ENCODE data around the gene WDR45B.

Gene WDR45B

DNA sequence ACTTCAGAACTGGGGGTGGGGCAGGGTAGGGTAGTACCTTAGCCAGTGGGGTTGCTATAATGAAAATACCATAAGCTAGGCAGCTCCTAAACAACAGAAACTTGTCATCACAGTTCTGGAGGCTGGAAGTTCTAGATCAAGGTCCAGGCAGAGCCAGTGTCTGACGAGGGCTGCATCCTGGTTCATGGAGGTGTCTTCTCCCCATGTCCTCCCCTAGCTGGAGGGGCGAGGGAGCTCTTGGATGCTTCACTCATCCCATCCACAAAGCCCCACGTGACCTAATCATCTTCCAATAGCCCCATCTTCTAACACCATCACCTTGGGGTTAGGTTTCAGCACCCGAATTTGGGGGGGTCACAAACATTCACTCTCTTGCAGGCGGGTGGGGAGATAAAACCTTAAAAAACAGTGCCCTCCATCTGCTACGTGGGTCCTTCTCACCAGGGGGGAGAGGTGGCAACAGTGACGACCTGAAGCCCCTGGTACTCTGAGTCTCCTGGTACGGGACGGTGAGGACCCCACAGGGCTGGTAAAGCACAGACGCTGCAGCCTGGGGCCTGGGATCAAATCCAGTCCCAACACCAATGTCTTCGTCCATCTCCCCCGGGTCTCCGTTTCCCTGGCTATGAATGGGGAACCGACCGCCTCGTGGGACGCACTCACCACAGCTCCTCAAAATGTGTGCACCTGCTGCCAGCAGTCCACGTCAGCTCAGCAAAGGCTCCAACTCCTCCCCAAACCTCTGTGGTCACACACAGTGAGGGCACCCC, 27.4 kb upstream of the WDR45B start:
- no peak for DNase-seq

DNA sequence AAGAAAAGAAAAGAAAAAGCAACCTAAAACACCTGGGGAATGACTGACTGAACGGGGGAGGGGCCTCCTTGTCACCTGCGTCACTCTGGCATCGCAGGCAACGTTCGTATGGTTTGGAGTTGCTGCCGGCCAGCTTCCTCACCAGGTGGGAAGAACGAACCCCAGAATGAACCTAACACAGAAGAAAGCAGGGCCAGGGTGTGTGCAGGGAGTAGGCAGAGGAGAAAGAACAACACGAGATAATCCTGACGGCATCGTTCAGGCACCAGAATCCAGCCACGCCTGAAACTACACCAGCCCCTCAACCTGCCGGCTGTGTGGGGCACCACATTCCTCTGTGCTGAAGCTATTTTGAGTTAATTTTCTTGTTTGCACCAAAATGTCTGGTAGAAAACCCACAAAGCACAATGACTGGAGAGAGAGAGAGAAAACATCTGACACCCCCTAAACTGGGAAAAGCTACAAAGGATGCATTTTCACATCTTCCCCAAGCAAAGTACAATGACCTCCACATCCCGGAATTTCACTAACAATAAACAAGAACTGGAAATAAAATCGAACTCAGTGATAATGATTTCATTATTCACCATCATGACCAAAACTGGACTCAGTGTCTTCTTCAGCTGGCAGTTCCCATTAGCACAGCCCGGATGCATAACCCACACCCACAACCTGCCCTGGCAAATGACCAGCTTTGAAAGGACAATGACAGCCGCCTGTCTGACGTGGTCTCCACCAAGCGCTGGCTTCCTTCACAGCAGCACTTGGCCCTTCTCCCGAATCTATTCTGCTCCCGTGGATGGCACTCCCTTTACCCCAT, 26.6 kb upstream of the WDR45B start:
- DNase-seq: no peak

DNA sequence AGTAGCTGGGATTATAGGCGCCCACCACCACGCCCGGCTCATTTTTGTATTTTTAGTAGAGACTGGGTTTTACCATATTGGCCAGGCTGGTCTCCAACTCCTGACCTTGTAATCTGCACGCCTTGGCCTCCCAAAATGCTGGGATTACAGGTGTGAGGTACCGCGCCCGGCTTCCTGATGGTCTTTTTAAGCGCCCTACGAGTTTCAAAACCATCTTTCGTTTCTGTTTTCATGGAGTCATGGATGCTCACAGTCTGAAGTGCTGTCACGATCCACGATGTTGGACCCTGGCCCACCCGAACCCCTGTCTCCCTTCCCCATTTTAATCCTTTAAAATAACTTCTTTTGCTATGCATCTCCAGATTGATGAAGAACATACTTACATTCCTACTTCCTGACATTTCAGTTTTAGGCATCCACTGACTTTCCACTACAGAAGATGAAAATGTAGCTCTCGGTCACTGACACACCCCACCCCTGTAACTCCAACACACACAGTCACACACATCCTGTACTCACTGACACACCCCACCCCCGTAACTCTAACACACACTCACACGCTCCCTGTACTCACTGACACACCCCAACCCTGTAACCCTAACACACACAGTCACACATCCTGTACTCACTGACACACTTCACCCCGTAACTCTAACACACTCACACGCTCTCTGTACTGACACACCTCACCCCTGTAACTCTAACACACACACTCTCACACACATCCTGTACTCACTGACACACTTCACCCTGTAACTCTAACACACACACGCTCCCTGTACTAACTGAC, 22.6 kb upstream of the WDR45B start:
- no peak for DNase-seq

DNA sequence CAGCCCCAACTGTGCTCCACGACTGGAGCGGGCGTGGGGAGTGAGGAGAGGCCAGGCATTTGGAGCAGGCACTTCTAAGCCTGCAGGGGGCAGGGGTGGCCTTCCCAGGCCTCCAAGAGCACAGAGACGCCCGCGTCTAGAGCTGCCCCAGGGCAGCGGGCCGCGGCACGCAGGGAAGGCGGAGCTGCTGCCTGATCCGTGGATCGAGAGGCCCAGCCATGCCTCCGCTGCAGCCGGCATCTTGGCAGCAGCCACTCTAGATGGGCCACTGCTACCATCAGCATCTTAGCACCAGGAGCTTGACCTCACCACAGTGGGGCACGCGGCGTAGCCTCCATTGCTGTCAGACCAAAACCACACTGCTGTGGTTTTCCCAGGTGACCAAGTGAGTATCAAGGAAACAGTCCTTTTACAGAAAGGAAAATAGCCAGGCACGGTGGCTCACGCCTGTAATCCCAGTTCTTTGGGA, 20.4 kb upstream of the WDR45B start:
- peak; percentile 59 for DNase-seq

DNA sequence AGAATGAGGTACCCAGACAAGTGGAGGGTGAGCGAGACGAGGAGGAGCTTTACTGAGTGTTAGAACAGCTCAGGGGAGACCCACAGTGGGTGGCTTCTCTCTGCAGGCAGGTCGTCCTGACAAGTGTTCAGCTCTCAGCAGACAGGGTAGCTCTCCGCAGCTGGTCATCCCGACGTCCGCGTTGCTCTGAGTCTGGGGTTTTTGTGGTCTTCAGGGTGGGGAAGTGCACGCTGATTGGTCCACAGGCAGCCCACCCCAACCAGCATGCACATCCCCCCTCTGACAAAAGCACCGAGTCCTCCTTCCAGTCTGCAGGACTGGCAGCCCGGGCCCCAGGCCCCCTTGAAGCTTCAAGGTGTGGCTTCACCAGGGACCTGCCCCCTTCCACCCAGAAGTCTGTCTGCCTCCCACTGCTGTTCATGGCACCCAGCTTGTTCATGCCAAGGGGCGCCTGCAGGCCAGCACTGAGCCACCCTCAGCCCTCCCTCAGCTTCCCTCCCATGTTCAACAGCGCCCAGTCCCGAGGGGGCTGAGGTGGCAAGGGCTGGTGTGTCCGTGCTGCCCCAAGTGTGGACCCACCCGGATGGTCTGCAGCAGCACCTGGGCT, 19.9 kb upstream of the WDR45B start:
- DNase-seq: peak; percentile 39

DNA sequence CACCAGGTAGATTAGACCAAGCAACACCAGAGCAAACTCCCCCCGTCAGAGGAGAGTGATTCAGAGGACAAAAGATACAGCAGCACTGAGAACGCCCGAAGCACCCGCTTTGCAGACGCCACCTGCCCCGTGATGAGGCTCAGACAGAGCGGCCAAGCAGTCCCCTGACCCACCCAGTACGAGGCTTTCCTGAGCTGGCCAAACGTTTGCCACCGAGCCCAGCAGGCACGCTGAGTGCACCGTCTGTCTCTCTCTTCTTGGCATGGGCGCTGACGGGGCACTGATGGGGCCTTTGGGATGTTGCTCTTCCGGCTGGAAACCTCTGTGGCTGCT, 19.4 kb upstream of the WDR45B start:
- DNase-seq: peak; percentile 33

DNA sequence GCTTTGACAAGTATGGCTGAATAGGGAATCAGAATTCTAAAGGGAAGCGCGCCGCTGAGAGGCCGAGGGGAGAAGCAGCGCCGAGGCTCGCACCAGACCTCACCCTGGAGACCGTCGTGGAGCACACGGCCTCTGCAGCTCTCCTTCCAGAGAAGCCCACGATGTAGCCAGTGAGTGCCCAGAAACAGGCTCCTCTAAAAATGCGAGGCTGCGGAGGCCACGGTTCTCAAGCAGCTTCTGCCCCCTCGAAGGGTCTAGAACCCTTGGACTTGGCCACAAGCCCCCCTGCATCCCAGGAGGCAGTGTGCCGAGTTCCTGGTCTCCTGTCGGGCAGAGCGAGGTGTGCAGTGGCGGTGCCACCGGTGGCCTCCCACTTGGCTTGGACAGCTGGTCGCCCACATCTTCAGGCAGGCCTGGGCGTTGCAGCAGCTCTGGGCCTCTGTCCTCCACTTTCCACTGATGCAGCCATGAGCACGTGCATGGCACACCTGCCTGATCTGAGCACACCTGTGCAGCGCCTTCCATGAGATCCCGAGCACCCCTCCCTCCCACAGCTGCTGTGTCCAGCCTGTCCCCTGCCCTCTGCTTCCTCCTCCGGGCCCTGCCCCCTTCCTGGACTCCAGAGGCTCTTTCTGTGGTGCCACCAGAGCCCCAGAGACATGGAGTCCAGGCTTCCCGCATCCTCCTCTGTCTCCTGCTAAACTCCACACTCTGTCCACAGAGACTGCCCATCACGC, 18.9 kb upstream of the WDR45B start:
- peak; percentile 22 for DNase-seq

DNA sequence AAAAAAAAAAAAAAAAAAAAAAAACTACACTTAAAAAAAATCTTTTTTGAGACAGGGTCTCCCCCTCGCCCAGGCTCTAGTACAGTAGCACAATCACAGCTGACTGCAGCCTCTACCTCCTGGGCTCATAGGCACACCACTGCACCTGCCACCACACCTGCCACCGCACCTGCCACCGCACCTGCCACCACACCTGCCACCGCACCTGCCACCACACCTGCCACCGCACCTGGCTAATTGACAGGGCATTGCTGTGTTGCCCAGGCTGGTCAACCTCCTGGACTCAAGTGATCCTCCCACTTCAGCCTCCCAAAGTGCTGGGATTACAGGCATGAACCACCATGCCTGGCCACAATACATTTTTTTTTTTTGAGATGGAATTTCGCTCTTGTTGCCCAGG, 17.6 kb upstream of the WDR45B start:
- DNase-seq: no peak

DNA sequence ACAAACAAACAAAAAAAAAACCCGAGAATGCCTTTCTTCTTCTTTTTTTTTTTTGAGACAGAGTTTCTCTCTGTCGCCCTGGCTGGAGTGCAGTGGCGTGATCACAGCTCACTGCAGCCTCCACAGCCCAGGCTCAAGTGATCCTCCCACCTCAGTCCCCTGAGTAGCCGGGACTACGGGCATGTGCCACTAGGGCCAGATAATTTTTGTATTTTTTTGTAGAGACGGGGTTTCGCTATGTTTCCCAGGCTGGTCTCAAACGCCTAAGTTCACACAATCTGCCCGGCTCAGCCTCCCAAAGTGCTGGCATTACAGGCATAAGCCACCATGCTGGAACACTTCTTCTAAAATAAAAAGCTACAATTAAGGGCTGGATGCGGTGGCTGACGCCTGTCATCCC, 17.0 kb upstream of the WDR45B start:
- no peak for DNase-seq

DNA sequence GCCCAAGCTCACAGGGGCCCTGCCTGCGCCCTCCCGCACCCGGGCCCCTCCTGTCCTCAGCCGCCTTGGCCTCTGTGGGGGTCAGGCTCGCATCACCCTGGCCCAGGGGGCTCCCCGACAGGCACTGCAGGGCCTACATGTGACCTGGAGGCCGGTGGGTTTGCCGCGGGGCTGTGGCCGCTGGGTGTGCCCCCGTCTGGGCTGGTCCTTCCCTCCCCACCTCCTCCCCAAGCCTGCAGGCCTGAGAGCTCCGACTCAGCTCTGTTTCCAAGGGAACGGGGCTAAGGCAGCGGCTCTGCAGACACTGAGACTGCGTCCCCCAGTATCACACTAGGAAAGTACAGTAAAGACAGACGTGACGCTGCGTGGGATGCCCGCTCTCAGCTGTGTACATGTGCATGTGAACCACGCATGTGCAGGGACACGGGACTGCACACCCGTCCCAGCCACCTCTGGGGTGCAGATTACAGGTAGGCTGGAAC, 16.5 kb upstream of the WDR45B start:
- no peak for DNase-seq

DNA sequence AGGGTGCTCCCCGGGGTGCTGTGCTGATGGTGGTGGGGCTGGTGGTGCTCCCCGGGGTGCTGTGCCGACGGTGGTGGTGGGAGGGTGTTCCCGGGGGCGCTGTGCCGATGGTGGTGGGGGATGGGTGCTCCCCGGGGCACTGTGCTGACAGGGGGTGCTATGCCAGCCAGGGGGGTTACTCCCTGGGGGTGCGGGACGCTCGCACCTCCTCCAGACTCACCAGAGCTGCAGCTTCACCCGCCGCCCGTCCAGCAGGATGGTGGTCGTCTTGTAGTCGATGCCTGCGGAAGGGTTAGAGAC, 16.0 kb upstream of the WDR45B start:
- no peak for DNase-seq

DNA sequence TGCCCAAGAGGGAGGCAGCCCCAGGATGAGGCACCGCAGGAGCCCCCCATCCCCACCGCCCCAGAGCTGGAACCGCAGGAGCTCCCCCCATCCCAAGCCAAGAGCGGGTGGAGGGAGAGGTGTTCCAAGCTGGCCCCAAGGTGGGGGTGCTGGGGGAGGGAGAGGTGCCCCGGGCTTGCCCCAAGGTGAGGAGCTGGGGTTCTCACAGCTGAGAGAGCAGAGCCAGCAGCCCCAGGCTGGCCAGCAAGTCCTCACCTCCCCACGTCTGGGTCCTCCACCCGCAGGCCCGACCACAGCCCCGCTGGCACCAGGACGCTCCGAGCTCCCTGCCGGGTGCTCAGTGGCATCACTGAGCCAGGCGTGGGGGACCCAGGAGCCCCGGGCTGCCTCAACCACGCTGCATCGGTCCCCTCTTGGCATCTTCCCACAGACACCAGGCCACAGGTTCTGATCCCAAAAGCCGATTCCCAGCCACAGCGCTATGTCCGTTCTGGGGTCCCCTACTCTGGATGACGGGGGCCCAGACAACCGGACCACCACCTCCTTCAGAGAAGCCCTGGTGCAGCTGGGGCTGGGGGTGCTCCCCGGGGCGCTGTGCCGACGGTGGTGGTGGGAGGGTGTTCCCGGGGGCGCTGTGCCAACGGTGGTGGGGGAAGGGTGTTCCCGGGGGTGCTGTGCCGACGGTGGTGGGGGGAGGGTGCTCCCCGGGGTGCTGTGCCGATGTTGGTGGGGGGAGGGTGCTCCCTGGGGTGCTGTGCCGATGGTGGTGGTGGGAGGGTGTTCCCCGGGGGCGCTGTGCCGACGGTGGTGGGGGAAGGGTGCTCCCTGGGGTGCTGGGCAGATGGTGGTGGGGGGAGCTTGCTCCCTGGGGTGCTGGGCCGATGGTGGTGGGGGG, 15.4 kb upstream of the WDR45B start:
- DNase-seq: no peak

DNA sequence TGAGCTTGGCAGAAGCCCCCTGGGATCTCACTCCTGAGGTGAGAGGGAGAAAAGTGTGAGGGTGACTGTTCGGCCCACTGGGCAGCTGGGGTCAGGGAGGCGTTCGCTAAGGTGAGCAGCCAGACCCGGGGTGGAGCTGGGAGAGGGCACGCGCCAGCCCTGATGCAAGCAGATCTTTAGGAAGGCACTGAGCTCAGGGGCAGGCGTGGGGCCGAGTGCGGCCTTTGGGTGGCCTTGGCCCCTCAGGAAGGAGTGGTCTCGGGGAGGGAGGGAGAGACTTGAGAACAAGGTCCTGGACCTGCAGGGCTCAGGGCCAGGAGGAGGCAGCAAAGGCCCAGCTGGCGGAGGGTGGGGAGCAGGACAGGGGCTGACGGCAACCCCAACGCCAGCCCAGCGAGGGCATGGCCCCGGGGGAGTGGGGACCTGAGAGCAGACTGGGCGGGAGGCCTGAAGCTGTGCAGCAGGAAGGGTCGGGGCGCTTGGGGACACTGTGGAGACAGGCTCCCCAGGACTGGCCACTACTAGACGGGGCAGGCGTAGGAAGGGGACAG, 14.5 kb upstream of the WDR45B start:
- DNase-seq: no peak

DNA sequence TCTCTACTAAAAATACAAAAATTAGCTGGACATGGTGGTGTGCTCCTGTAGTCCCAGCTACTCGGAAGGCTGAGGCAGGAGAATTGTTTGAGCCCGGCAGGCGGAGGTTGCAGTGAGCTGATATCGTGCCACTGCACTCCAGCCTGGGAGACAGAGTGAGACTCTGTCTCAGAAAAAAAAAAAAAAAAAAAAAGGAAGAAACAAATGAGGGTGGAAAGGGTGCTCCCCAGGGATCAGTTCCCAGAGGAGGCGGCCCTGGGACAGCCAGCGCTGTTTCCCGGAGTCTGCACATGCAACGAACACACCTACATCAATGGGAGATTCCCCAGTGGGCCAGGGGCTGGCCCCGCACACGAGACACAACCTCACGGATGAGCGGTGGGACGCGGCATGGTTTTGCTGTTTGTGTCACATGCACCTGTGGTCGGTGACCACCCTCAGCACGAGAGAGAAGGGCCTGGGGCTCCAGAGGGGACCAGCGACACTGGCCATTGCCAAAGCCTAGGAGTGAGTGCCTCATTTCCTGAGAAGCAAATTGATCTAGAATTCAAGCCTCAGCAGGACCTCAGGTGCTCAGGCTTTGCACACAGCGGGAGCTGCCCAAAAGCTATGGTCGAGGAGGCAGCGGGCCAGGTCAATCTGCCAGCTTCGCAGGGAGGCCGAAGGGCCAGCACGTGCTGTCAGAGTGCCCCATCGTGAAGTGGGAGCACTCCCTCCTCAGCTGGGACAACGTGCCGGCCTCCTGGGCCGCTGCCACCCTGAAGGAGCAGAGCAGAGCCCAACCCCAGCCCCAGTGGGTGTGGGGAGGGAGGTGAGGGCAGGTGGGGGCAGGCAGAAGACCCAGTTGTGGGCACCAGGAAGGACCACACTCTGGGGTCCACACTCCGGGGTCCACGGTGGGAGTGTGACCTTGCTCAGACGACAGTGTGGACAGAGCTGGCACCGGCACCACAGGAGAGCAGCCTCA, 13.8 kb upstream of the WDR45B start:
- DNase-seq: no peak

DNA sequence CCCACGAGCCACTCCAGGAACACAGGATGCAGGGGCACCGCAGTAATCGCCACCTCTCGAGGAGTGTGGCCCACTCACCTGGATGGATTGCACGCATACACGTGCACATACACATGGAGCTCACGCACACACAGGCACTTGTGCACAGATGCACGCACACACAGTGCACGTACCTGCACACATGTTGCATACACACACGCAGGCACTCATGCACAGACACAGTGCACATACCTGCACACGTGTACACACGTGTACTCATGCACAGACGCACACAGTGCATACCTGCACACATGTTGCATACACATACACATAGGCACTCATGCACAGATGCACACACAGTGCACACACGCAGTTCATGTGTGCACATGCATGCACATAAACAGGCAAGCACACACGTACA, 11.6 kb upstream of the WDR45B start:
- DNase-seq: no peak

DNA sequence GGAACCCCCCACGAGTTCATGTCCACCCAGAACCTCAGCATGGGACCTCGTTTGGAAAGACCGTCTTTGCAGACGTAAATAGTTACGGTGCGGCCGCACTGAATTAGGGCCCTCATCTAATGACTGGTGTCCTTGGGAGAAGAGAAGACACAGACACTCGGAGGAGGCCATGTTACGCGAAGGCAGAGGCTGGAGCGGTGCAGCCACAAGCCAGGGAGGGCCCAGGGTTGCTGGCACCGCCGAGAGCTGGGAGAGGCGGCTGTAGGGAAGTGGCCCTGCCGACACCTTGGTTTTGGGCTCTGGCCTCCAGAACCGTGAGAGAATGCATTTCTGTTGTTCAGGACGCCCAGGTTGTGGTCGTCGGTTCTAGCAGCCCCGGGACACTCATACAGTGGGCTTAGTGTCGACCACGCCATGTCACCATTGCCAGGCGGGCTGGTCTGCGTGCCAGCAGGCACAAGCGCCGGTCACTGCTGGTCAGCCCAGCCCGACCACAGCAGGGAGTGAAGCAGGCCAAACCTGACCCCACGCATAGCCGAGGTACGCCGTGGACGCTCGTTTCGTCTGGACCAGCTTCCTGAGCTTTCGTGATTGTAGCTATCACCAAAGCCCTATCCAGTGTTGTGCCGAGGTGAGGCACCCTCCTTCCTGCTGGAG, 10.7 kb upstream of the WDR45B start:
- no peak for DNase-seq

DNA sequence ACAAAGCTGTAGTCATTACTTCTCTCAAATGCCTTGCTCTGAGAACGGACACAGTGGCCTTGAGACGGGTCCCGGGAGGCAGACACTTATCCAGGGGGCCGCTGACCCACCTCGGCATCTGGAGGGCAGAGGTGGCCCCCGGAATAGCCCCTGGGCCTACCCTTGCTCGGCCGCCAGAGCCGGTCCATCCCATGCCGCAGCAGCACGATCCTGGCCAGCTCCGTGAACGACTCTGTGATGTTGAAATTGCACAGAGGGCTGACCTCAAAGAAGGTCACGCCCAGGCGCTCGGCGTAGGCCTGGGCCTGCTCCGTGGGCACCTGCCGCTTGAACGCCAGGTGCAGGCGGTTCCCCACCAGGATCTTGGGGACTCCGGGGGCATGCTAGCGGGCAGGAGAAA, 10.1 kb upstream of the WDR45B start:
- no peak for DNase-seq

DNA sequence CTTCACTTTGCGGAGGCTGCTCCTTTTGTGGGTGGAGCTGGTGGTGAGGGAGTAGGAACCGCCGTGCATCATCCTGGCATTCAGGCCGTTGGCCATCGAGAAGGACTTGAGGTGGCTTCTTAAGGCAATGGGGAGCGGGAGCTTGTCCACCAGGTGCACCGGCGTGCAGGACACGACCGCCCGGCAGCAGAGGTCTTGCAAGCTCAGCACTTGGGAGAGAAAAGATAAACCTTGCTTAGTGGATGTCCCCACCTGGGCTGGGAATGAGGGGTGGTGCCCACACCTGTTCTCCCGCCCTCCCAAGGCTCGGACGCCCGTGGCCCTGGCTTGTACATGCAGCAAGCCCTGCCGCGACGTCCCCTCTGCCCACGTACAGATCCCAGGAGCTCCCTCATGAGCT, 9.7 kb upstream of the WDR45B start:
- DNase-seq: no peak

DNA sequence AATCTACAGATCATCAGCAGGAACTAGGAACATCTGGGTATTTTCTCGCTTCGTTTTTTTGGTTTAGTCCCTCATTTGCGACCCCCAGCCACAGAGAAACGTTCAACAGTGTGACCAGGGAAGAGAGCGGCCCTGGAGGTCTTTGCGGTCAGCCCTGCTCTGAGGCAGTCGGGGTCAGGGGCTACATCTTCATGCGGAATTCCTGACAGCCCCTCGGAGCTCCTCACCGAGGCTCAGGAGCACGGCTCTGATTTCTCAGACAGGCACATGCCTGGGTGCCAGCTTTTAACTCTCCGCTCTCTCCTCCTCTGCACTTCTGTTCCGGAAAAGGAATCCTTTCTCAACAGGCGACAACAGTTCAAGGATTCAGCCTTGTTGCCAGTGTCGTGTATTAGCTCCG, 8.0 kb upstream of the WDR45B start:
- DNase-seq: no peak

Measured in right forelimb (tissue), 1 donor.